GM23338 (cell line): ENCODE data around the gene PAM16. TPM values are rescaled to one million over a fixed set of nuclear protein-coding genes. Genes with fewer than 3 reads are reported as not detected.

Source experiments
- ATAC-seq: fragments of 200-7000 bp; cut with Tn5 transposase; 3 replicates; pipeline ENCODE4 v1.9.1; 2020
- DNase-seq: peaks from one replicate; pipeline ENCODE4 v3.0.0-alpha.2; 2015; ENCODE audit warnings: low spot score
- H2AFZ ChIP-seq: fragments of 200-600 bp; sonication (generic); 2 replicates; pipeline ENCODE4 v1.8.0; 2016; ENCODE audit warnings: antibody characterized with exemption, mild to moderate bottlenecking, moderate library complexity
- H3F3A ChIP-seq: fragments of 200-600 bp; sonication (generic); replicated peaks from 2 replicates; pipeline ENCODE4 v1.8.0; 2017; ENCODE audit warnings: antibody characterized with exemption, mixed run types, low read depth
- H3K27ac ChIP-seq: fragments of 200-600 bp; sonication (generic); 2 replicates; pipeline ENCODE4 v1.6.1; 2016; ENCODE audit warnings: low read depth
- H3K27me3 ChIP-seq: fragments of 200-600 bp; sonication (generic); 2 replicates; pipeline ENCODE4 v1.8.0; 2016; ENCODE audit warnings: mild to moderate bottlenecking, mixed run types, moderate library complexity; ENCODE audit not compliant: insufficient read depth
- H3K36me3 ChIP-seq: fragments of 200-600 bp; sonication (generic); 2 replicates; pipeline ENCODE4 v1.8.0; 2016; ENCODE audit warnings: mild to moderate bottlenecking; ENCODE audit not compliant: insufficient read depth
- H3K4me1 ChIP-seq: fragments of 200-600 bp; sonication (generic); 2 replicates; pipeline ENCODE4 v1.8.0; 2016; ENCODE audit warnings: mild to moderate bottlenecking, moderate library complexity; ENCODE audit not compliant: insufficient read depth
- H3K4me2 ChIP-seq: fragments of 200-600 bp; sonication (generic); 2 replicates; pipeline ENCODE4 v1.7.1; 2017; ENCODE audit warnings: mixed run types
- H3K4me3 ChIP-seq: fragments of 200-600 bp; sonication (generic); 2 replicates; pipeline ENCODE4 v1.6.1; 2016; ENCODE audit warnings: mixed run types
- H3K79me2 ChIP-seq: fragments of 200-600 bp; sonication (generic); replicated peaks from 2 replicates; pipeline ENCODE4 v1.8.0; 2017; ENCODE audit warnings: mild to moderate bottlenecking; ENCODE audit not compliant: insufficient read depth
- H3K9me2 ChIP-seq: fragments of 200-600 bp; sonication (generic); 2 replicates; pipeline ENCODE4 v1.8.0; 2017; ENCODE audit not compliant: insufficient read depth
- H4K20me1 ChIP-seq: fragments of 200-600 bp; sonication (generic); replicated peaks from 2 replicates; pipeline ENCODE4 v1.8.0; 2017; ENCODE audit warnings: mild to moderate bottlenecking; ENCODE audit not compliant: insufficient read depth
- H3K27ac Mint-ChIP-seq: 2 replicates; pipeline ENCODE4 v1.8.0; 2020; ENCODE audit warnings: inconsistent platforms, mild to moderate bottlenecking, moderate library complexity, mixed read lengths
- H3K27me3 Mint-ChIP-seq: 3 replicates; pipeline ENCODE4 v1.8.0; 2022; ENCODE audit warnings: low read depth, mild to moderate bottlenecking, moderate library complexity, mixed read lengths, inconsistent platforms; ENCODE audit not compliant: insufficient read depth, poor library complexity
- H3K36me3 Mint-ChIP-seq: 3 replicates; pipeline ENCODE4 v1.8.0; 2021; ENCODE audit warnings: low read depth, mild to moderate bottlenecking, inconsistent platforms, moderate library complexity, mixed read lengths
- H3K4me1 Mint-ChIP-seq: 3 replicates; pipeline ENCODE4 v1.8.0; 2020; ENCODE audit warnings: mild to moderate bottlenecking, inconsistent platforms, mixed read lengths
- H3K4me3 Mint-ChIP-seq: 3 replicates; pipeline ENCODE4 v1.8.0; 2021; ENCODE audit warnings: moderate library complexity, mild to moderate bottlenecking, inconsistent platforms, mixed read lengths
- H3K9me3 Mint-ChIP-seq: 3 replicates; pipeline ENCODE4 v1.8.0; 2020; ENCODE audit warnings: moderate library complexity, mild to moderate bottlenecking, inconsistent platforms, mixed read lengths
- CREB1 ChIP-seq: fragments of 250-450 bp; sonication (Bioruptor Pico); IDR thresholded peaks from 2 replicates; pipeline ENCODE4 v1.5.0; 2020; ENCODE audit warnings: low read depth, mild to moderate bottlenecking, moderate library complexity
- EZH2 ChIP-seq: fragments of 200-600 bp; sonication (generic); IDR thresholded peaks from one replicate; pipeline ENCODE4 v1.8.0; 2017; ENCODE audit warnings: antibody characterized with exemption, mild to moderate bottlenecking, low read depth; ENCODE audit not compliant: unreplicated experiment
- JUNB ChIP-seq: IDR thresholded peaks from one replicate; pipeline ENCODE4 v1.6.1; 2016; ENCODE audit warnings: antibody characterized with exemption; ENCODE audit not compliant: unreplicated experiment
- NANOG ChIP-seq: IDR thresholded peaks from 2 replicates; pipeline ENCODE4 v1.6.1; 2016; ENCODE audit warnings: antibody characterized with exemption, borderline replicate concordance
- POLR2AphosphoS5 ChIP-seq: IDR thresholded peaks from 2 replicates; pipeline ENCODE4 v1.6.1; 2016; ENCODE audit warnings: antibody characterized with exemption, low read depth
- ZNF331 ChIP-seq: fragments of 250-450 bp; sonication (Bioruptor Pico); IDR thresholded peaks from 2 replicates; pipeline ENCODE4 v1.5.0; 2020; ENCODE audit warnings: low read depth, mild to moderate bottlenecking, moderate library complexity
- polyA plus RNA-seq: library from polyadenylated mRNA; unstranded; fragments of >200 nt; fragmentation: Nextera tagmentation; extraction: Ambion mirVana; gene quantifications from 2 replicates; pipeline ENCODE4 v1.2.1, GENCODE V29; 2016
- total RNA-seq: library from RNA; depleted of rRNA; stranded (reverse); fragments of >200 nt; shearing (Covaris generic); gene quantifications from 2 replicates; pipeline ENCODE4 v1.2.3, GENCODE V29; 2014
- TF ChIP-seq, protein P1 (sequence below): IDR thresholded peaks from one replicate; pipeline ENCODE4 v1.6.1; 2018; ENCODE audit warnings: antibody characterized with exemption; ENCODE audit not compliant: unreplicated experiment
- TF ChIP-seq, protein P2 (sequence below): fragments of 250-450 bp; sonication (Bioruptor Pico); IDR thresholded peaks from 2 replicates; pipeline ENCODE4 v1.5.0; 2020; ENCODE audit warnings: mild to moderate bottlenecking, moderate library complexity
- TF ChIP-seq, protein P3 (sequence below), 2 experiments: fragments of 200-600 bp in 1 of 2; sonication (generic) in 1 of 2; conservative IDR thresholded peaks; 2 replicates each; pipeline versions ENCODE4 v1.5.1 to v1.6.1; 2016 to 2017; ENCODE audit warnings: antibody characterized with exemption in 2 of 2, low read depth in 2 of 2, mild to moderate bottlenecking in 2 of 2, moderate library complexity in 1 of 2

The PAM16 gene
- total and polyA plus RNA-seq, 2 experiments from 2014 or later, result 84.1 to 283 TPM

DNA sequence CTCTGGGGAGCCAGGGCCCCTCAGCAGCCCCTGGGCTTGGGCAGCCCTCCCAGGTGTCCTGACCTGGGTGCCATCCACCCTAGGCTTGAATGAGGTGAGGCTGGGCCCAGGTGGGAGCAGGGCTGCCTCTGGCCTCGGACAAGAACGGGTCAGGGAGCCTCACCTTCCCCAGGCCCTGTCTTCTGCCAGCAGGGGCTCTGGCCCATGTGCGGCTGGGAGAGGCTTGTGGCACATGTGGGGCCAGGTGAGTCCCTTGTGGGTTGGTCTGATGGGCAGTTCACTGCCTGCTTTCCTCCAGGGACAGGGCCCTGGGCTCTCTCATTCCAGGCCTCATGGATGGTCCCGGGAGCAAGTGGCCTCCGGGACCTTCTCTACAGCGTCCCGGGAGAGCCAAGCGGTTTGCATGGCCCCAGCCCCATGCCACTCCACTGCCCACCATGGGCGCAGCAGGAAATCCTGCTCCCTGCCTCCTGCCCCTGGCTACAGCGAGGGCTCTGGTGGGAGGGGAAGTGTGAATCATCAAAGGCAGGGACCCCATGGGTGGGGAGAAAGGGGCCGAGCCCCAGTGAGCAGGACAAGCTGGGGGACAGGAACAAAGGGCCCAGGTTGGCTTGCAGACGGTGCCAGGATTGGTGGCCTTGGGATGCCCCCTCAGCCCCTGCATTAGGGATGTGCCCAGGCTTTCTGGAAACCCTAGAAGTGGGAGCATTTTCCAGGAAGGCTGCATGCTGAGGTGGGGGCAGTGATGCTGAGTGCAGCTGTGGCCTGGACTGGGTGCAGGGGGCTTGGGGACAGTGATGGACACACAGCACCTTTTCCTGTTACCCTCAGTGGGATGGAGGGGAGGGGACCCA lies 32.7 kb upstream of the PAM16 start:
- H3K27ac Mint-ChIP-seq, result no peak overlapping the region
- H3K27me3 Mint-ChIP-seq, result no peaks in the 10 kb centered on the region
- Histone ChIP-seq H2AFZ (no peak overlapping the region), H3K4me2 (no peak overlapping the region), H3K36me3 (no peaks in the 10 kb centered on the region), H3K27ac (0 out of 2 replicates have a peak overlapping the region, but pooled peaks have one; percentile 69), H3K4me3 (no peak overlapping the region), H3K79me2 (no peaks in the 10 kb centered on the region), H3K27me3 (no peaks in the 10 kb centered on the region), H4K20me1 (no peaks in the 10 kb centered on the region; the same call in 1 of the 2 replicates), H3K9me2 (no peaks in the 10 kb centered on the region), H3F3A (no peaks in the 10 kb centered on the region), H3K4me1 (peaks cover 4% of the 10 kb centered on the region)
- H3K4me1 Mint-ChIP-seq, result peaks cover 18% of the 10 kb centered on the region
- DNase-seq, result no peak
- TF ChIP-seq, protein P1, sequence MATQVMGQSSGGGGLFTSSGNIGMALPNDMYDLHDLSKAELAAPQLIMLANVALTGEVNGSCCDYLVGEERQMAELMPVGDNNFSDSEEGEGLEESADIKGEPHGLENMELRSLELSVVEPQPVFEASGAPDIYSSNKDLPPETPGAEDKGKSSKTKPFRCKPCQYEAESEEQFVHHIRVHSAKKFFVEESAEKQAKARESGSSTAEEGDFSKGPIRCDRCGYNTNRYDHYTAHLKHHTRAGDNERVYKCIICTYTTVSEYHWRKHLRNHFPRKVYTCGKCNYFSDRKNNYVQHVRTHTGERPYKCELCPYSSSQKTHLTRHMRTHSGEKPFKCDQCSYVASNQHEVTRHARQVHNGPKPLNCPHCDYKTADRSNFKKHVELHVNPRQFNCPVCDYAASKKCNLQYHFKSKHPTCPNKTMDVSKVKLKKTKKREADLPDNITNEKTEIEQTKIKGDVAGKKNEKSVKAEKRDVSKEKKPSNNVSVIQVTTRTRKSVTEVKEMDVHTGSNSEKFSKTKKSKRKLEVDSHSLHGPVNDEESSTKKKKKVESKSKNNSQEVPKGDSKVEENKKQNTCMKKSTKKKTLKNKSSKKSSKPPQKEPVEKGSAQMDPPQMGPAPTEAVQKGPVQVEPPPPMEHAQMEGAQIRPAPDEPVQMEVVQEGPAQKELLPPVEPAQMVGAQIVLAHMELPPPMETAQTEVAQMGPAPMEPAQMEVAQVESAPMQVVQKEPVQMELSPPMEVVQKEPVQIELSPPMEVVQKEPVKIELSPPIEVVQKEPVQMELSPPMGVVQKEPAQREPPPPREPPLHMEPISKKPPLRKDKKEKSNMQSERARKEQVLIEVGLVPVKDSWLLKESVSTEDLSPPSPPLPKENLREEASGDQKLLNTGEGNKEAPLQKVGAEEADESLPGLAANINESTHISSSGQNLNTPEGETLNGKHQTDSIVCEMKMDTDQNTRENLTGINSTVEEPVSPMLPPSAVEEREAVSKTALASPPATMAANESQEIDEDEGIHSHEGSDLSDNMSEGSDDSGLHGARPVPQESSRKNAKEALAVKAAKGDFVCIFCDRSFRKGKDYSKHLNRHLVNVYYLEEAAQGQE, result no peak
- TF ChIP-seq CREB1 (CRISPR knock-in tag), result no peak
- TF ChIP-seq EZH2, result no peak
- TF ChIP-seq, protein P2, sequence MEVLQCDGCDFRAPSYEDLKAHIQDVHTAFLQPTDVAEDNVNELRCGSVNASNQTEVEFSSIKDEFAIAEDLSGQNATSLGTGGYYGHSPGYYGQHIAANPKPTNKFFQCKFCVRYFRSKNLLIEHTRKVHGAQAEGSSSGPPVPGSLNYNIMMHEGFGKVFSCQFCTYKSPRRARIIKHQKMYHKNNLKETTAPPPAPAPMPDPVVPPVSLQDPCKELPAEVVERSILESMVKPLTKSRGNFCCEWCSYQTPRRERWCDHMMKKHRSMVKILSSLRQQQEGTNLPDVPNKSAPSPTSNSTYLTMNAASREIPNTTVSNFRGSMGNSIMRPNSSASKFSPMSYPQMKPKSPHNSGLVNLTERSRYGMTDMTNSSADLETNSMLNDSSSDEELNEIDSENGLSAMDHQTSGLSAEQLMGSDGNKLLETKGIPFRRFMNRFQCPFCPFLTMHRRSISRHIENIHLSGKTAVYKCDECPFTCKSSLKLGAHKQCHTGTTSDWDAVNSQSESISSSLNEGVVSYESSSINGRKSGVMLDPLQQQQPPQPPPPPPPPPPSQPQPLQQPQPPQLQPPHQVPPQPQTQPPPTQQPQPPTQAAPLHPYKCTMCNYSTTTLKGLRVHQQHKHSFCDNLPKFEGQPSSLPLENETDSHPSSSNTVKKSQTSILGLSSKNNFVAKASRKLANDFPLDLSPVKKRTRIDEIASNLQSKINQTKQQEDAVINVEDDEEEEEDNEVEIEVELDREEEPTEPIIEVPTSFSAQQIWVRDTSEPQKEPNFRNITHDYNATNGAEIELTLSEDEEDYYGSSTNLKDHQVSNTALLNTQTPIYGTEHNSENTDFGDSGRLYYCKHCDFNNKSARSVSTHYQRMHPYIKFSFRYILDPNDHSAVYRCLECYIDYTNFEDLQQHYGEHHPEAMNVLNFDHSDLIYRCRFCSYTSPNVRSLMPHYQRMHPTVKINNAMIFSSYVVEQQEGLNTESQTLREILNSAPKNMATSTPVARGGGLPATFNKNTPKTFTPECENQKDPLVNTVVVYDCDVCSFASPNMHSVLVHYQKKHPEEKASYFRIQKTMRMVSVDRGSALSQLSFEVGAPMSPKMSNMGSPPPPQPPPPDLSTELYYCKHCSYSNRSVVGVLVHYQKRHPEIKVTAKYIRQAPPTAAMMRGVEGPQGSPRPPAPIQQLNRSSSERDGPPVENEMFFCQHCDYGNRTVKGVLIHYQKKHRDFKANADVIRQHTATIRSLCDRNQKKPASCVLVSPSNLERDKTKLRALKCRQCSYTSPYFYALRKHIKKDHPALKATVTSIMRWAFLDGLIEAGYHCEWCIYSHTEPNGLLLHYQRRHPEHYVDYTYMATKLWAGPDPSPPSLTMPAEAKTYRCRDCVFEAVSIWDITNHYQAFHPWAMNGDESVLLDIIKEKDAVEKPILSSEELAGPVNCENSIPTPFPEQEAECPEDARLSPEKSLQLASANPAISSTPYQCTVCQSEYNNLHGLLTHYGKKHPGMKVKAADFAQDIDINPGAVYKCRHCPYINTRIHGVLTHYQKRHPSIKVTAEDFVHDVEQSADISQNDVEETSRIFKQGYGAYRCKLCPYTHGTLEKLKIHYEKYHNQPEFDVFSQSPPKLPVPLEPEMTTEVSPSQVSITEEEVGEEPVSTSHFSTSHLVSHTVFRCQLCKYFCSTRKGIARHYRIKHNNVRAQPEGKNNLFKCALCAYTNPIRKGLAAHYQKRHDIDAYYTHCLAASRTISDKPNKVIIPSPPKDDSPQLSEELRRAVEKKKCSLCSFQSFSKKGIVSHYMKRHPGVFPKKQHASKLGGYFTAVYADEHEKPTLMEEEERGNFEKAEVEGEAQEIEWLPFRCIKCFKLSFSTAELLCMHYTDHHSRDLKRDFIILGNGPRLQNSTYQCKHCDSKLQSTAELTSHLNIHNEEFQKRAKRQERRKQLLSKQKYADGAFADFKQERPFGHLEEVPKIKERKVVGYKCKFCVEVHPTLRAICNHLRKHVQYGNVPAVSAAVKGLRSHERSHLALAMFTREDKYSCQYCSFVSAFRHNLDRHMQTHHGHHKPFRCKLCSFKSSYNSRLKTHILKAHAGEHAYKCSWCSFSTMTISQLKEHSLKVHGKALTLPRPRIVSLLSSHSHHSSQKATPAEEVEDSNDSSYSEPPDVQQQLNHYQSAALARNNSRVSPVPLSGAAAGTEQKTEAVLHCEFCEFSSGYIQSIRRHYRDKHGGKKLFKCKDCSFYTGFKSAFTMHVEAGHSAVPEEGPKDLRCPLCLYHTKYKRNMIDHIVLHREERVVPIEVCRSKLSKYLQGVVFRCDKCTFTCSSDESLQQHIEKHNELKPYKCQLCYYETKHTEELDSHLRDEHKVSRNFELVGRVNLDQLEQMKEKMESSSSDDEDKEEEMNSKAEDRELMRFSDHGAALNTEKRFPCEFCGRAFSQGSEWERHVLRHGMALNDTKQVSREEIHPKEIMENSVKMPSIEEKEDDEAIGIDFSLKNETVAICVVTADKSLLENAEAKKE (CRISPR knock-in tag), result no peak
- TF ChIP-seq JUNB, result no peak
- TF ChIP-seq ZNF331 (CRISPR knock-in tag), result no peak
- TF ChIP-seq, protein P3, sequence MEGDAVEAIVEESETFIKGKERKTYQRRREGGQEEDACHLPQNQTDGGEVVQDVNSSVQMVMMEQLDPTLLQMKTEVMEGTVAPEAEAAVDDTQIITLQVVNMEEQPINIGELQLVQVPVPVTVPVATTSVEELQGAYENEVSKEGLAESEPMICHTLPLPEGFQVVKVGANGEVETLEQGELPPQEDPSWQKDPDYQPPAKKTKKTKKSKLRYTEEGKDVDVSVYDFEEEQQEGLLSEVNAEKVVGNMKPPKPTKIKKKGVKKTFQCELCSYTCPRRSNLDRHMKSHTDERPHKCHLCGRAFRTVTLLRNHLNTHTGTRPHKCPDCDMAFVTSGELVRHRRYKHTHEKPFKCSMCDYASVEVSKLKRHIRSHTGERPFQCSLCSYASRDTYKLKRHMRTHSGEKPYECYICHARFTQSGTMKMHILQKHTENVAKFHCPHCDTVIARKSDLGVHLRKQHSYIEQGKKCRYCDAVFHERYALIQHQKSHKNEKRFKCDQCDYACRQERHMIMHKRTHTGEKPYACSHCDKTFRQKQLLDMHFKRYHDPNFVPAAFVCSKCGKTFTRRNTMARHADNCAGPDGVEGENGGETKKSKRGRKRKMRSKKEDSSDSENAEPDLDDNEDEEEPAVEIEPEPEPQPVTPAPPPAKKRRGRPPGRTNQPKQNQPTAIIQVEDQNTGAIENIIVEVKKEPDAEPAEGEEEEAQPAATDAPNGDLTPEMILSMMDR (conservative IDR thresholded peaks at IDR 0.05; ENCODE audit: low read depth in 2 of 2), result no peak
- TF ChIP-seq NANOG, result no peak
- TF ChIP-seq POLR2AphosphoS5, result no peak
- no peak overlapping the region; the same call in 2 of the 3 replicates for H3K4me3 Mint-ChIP-seq
- no peaks in the 10 kb centered on the region for H3K9me3 Mint-ChIP-seq
- no peaks in the 10 kb centered on the region; the same call in 1 of the 3 replicates for H3K36me3 Mint-ChIP-seq
- ATAC-seq, result no peak
